ENCODE data around the gene SALL3.

GRCh38 chr18:78950386-78950785 lies 29.2 kb upstream of the SALL3 start:
- TF ChIP-seq CTCF (IDR thresholded peaks at IDR 0.05; ENCODE audit: low read length): no peak
- no peak for TF ChIP-seq EZH2 (optimal IDR thresholded peaks at IDR 0.05; ENCODE audit: low read depth, low read length)
